ENCODE results near the gene VAV2.

The VAV2 gene

GRCh38 chr9:133991964-133992779 lies at the start of gene VAV2:
Gene VAV2 (minus strand): TSS chr9:133992324. CDS start chr9:133992278, 46 bp downstream.
- no peak for DNase-seq (ENCODE audit: low read depth in 2 of 2)

GRCh38 chr9:134041649-134041962 lies 49.5 kb upstream of the VAV2 start:
- DNase-seq (ENCODE audit: low read depth in 2 of 2), result no peak

GRCh38 chr9:134040781-134041648 lies 48.9 kb upstream of the VAV2 start:
- DNase-seq (ENCODE audit: low read depth in 2 of 2), result no peak

GRCh38 chr9:134040176-134040565 lies 48.0 kb upstream of the VAV2 start:
- DNase-seq (ENCODE audit: low read depth in 2 of 2), result no peak

GRCh38 chr9:134039386-134040175 lies 47.5 kb upstream of the VAV2 start:
- no peak for DNase-seq (ENCODE audit: low read depth in 2 of 2)

- DNase-seq (ENCODE audit: low read depth in 2 of 2), result no peak
Observed at GRCh38 chr9:134037641-134038040, 45.5 kb upstream of the VAV2 start.

- DNase-seq (ENCODE audit: low read depth in 2 of 2), result no peak
Observed at GRCh38 chr9:134036130-134036529, 44.0 kb upstream of the VAV2 start.

- DNase-seq (ENCODE audit: low read depth in 2 of 2), result no peak
Observed at GRCh38 chr9:134035041-134036039, 43.2 kb upstream of the VAV2 start.

GRCh38 chr9:134034215-134035040 lies 42.3 kb upstream of the VAV2 start:
- DNase-seq (ENCODE audit: low read depth in 2 of 2), result no peak

- DNase-seq (ENCODE audit: low read depth in 2 of 2), result no peak
Observed at GRCh38 chr9:134033516-134034214, 41.5 kb upstream of the VAV2 start.

- DNase-seq (ENCODE audit: low read depth in 2 of 2), result no peak
Observed at GRCh38 chr9:134032456-134033222, 40.5 kb upstream of the VAV2 start.

GRCh38 chr9:134031783-134032182 lies 39.7 kb upstream of the VAV2 start:
- no peak for DNase-seq (ENCODE audit: low read depth in 2 of 2)

GRCh38 chr9:134030821-134031470 lies 38.8 kb upstream of the VAV2 start:
- no peak for DNase-seq (ENCODE audit: low read depth in 2 of 2)

- no peak for DNase-seq (ENCODE audit: low read depth in 2 of 2)
Observed at GRCh38 chr9:134029248-134030226, 37.4 kb upstream of the VAV2 start.

- DNase-seq (ENCODE audit: low read depth in 2 of 2), result no peak
Observed at GRCh38 chr9:134028575-134029247, 36.6 kb upstream of the VAV2 start.

GRCh38 chr9:134028076-134028475 lies 36.0 kb upstream of the VAV2 start:
- DNase-seq (ENCODE audit: low read depth in 2 of 2), result no peak

Measured in stimulated activated CD4-positive, alpha-beta T cell treated with anti-CD3 and anti-CD28 coated beads, Interleukin-1b, Interleukin-23, amount 100 ng/mL, for 1 hour (primary cell).